OCI-LY7 (cell line): Measurements from ENCODE around the gene TADA2B. TPM values are rescaled to one million over a fixed set of nuclear protein-coding genes. Genes with fewer than 3 reads are reported as not detected.

Experiments
- Bru-seq: library from RNA; stranded (reverse); fragments of 400-500 nt; gene quantifications from one replicate; lab custom pipeline; 2021; lab: Mats Ljungman, UMichigan
- BruChase-seq, 2 experiments: library from RNA; stranded (reverse); fragments of 400-500 nt; gene quantifications; one replicate each; lab custom pipeline; 2021; lab: Mats Ljungman, UMichigan
- BruUV-seq: library from RNA; stranded (reverse); fragments of 400-500 nt; replicated peaks from 2 replicates; lab custom pipeline; 2021; lab: Mats Ljungman, UMichigan
- CTCF ChIA-PET: fragments of 300-600 bp; sonication (Branson Sonifier 250); formaldehyde crosslinking; loops from one replicate; lab custom pipeline; 2022; ENCODE audit warnings: antibody characterized with exemption; ENCODE audit not compliant: unreplicated experiment; lab: Charles Lee
- POLR2A ChIA-PET: fragments of 300-600 bp; sonication (Branson Sonifier 250); formaldehyde crosslinking; loops from one replicate; lab custom pipeline; 2022; ENCODE audit warnings: antibody characterized with exemption; lab: Charles Lee
- DNase-seq: peaks from one replicate; pipeline ENCODE4 v3.0.0-alpha.2; 2015; ENCODE audit warnings: low spot score
- H2AFZ ChIP-seq: fragments of 200-600 bp; sonication (generic), shearing (Covaris generic); 2 replicates; pipeline ENCODE4 v1.6.1; 2014; ENCODE audit warnings: mild to moderate bottlenecking, antibody characterized with exemption, low read length, moderate library complexity
- H3K27ac ChIP-seq: fragments of 200-600 bp; sonication (generic); 2 replicates; pipeline ENCODE4 v1.5.1; 2014; ENCODE audit warnings: mixed run types, low read depth, mild to moderate bottlenecking, moderate library complexity, low read length, inconsistent platforms; ENCODE audit not compliant: poor library complexity, severe bottlenecking
- H3K36me3 ChIP-seq: fragments of 200-600 bp; sonication (generic); 2 replicates; pipeline ENCODE4 v1.6.1; 2014; ENCODE audit warnings: mild to moderate bottlenecking, antibody characterized with exemption, low read length, moderate library complexity, mixed read lengths; ENCODE audit not compliant: insufficient read depth
- H3K4me1 ChIP-seq: fragments of 200-600 bp; sonication (generic); 2 replicates; pipeline ENCODE4 v1.5.1; 2014; ENCODE audit warnings: mild to moderate bottlenecking, low read length; ENCODE audit not compliant: insufficient read depth, poor library complexity, severe bottlenecking
- H3K4me2 ChIP-seq: fragments of 200-600 bp; sonication (generic); 2 replicates; pipeline ENCODE4 v1.6.1; 2014; ENCODE audit warnings: mild to moderate bottlenecking, low read length
- H3K4me3 ChIP-seq: fragments of 200-600 bp; sonication (generic); 2 replicates; pipeline ENCODE4 v1.5.1; 2014; ENCODE audit warnings: mild to moderate bottlenecking, low read depth, low read length; ENCODE audit not compliant: poor library complexity, severe bottlenecking
- H3K79me2 ChIP-seq: fragments of 200-600 bp; sonication (generic); 2 replicates; pipeline ENCODE4 v1.6.1; 2016; ENCODE audit warnings: low read depth, mild to moderate bottlenecking, low read length, moderate library complexity, mixed read lengths; ENCODE audit not compliant: insufficient read depth
- H3K9me2 ChIP-seq: fragments of 200-600 bp; sonication (generic); 2 replicates; pipeline ENCODE4 v1.6.1; 2016; ENCODE audit warnings: mild to moderate bottlenecking, low read length, mixed read lengths; ENCODE audit not compliant: insufficient read depth
- H3K9me3 ChIP-seq: fragments of 200-600 bp; sonication (generic); 2 replicates; pipeline ENCODE4 v1.6.1; 2014; ENCODE audit warnings: mild to moderate bottlenecking, mixed run types, low read length, mixed read lengths
- H4K20me1 ChIP-seq: fragments of 200-600 bp; sonication (generic); 2 replicates; pipeline ENCODE4 v1.6.1; 2014; ENCODE audit warnings: mild to moderate bottlenecking, antibody characterized with exemption, low read length, moderate library complexity, mixed read lengths; ENCODE audit not compliant: insufficient read depth
- CTCF ChIP-seq: fragments of 200-600 bp; sonication (generic); conservative IDR thresholded peaks from 2 replicates; pipeline ENCODE4 v1.5.1; 2014; ENCODE audit warnings: mild to moderate bottlenecking, antibody characterized with exemption, low read length, moderate library complexity, mixed read lengths
- EZH2phosphoT487 ChIP-seq: fragments of 200-600 bp; sonication (generic); IDR thresholded peaks from 2 replicates; pipeline ENCODE4 v1.6.1; 2018; ENCODE audit warnings: low read depth, borderline replicate concordance, mild to moderate bottlenecking, mixed run types, antibody characterized with exemption, low read length, moderate library complexity, mixed read lengths
- intact Hi-C: fragments of 100-400 bp; cut with micrococcal nuclease; formaldehyde crosslinking; loops from one replicate; pipeline ENCODE4 v1.10.0; 2022; ENCODE audit not compliant: unreplicated experiment
- long read RNA-seq: library from polyadenylated mRNA; stranded (forward); transcript quantifications from one replicate; pipeline ENCODE4 v2.0.0, GENCODE V29; 2022
- total RNA-seq, 2 experiments: library from RNA; depleted of rRNA in 1 of 2; stranded (reverse); fragments of >200 nt in 1 of 2; shearing (Covaris generic) in 1 of 2; gene quantifications; 2 replicates each; pipeline ENCODE4 v1.2.3, GENCODE V29; 2014 to 2022

TADA2B gene
- total RNA-seq (2014; rRNA removed; shearing (Covaris generic)) (9.9 and 12.8 TPM in 2 replicates), total RNA-seq (2022) (20.2 and 20.3 TPM in 2 replicates), Bru-seq, nascent RNA (percentile 61 among the genes with signal in this experiment), BruChase-seq, experiment 1, labeled RNA remaining after a 6-hour chase (percentile 64 among the genes with signal in this experiment), BruChase-seq, experiment 2, labeled RNA remaining after a 2-hour chase (percentile 81 among the genes with signal in this experiment)
- long read RNA-seq, full-length matches to known transcripts, result 70 of 77 reads
- long read RNA-seq, partial matches to known transcripts, result 0 of 77 reads
- long read RNA-seq, other reads (novel, unspliced or antisense), result 7 of 77 reads

DNA sequence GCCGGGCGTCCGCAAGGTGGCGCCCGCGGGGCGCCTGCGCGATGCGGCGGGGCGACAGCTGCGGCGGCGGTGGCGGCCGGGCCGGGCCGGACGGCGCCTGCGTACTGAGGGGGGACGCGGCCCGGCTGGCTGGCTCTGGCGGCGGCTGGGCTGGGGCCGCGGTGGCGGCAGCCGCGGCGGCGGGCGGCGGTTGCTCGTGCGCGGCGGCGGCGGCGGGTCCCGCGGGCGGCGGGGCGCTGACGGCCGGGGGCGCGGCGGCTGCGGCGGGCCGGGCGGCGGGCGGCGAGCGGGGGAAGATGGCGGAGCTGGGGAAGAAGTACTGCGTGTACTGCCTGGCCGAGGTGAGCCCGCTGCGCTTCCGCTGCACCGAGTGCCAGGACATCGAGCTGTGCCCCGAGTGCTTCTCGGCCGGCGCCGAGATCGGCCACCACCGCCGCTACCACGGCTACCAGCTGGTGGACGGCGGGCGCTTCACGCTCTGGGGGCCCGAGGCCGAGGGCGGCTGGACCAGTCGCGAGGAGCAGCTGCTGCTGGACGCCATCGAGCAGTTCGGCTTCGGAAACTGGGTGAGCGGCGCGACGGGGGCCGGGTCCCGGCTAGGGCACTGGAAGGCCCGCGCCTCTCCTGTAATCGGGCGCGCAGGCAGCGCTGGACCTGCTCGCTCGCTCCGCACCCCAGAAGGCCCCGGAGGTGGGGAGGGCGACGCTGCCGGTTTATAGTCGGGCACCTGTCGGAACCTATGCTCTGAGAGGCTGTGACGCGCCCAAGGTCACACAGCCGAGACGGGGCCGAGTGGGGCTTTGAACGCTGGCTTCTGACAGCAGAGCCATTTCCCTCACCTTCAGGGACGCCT is at the start of gene TADA2B:
Gene TADA2B, plus strand, starts transcription at position 89 of the 853 bp plus-strand sequence. Its CDS starts 208 bp downstream, at position 297.
- Histone ChIP-seq H3K9me2 (no peaks in the 10 kb centered on the region), H3K36me3 (no peaks in the 10 kb centered on the region), H2AFZ (peak within 1 kb of the TSS; percentile 86), H3K27ac (peak within 1 kb of the TSS; percentile 55), H3K4me3 (peak within 1 kb of the TSS; percentile 99), H3K4me2 (peak within 1 kb of the TSS; percentile 81), H3K79me2 (peaks cover 21% of the 10 kb centered on the region; the same call in 1 of the 2 replicates), H3K9me3 (no peaks in the 10 kb centered on the region), H4K20me1 (peaks cover 19% of the 10 kb centered on the region; the same call in 1 of the 2 replicates), H3K4me1 (peaks cover 37% of the 10 kb centered on the region)
- BruUV-seq, result no TSS peak
- POLR2A ChIA-PET, result interaction anchor here (0.8 to 1.9 kb wide), 5 partner anchors 14 to 300 kb away, joined by 3 to 7 read pairs (median 4); partner anchors contain the start of gene GRPEL1
- DNase-seq, result peak; percentile 68
- no peak for TF ChIP-seq CTCF
- no peak for TF ChIP-seq EZH2phosphoT487
- intact Hi-C loops, result loop anchor here (1.0 to 2.0 kb wide), 3 partner anchors 24 to 57 kb away; no protein-coding TSS in a partner anchor
- CTCF ChIA-PET, result interaction anchor here (1.1 to 1.2 kb wide), 2 partner anchors 26 to 27 kb away, joined by 3 to 5 read pairs; no protein-coding TSS in a partner anchor

DNA sequence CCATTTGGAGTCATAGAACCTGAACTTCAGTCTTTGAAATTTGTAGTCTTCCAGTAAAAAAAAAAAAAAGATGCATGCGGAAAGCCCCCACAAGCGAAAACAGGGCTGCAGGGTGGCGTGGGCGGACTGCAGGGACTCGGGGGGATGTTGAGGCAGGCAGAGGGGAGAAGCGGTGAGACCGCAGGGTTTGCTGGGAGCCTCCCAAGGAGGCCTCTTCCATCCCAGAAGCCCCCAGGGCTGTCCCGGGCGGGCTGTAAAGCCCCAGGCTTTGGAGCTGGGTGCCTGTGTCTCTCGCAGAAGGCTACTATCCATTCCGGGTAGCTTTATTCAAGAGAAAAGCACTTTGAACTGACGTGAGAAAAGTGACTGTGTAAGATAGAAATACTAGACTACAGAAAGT is 46.7 kb upstream of the TADA2B start:
- peaks cover 78% of the 10 kb centered on the region for H3K36me3 ChIP-seq
- H4K20me1 ChIP-seq, result no peaks in the 10 kb centered on the region
- no peaks in the 10 kb centered on the region for H3K4me1 ChIP-seq
- DNase-seq, result no peak
- intact Hi-C loops, result no loop called here
- no peaks in the 10 kb centered on the region for H3K9me2 ChIP-seq
- no peak overlapping the region for H3K4me3 ChIP-seq
- no peak overlapping the region for H3K27ac ChIP-seq
- no peak overlapping the region for H2AFZ ChIP-seq
- POLR2A ChIA-PET, result interaction anchor here (1.5 kb wide), 1 partner anchor 16 kb away, joined by 5 read pairs; no protein-coding TSS in a partner anchor
- BruUV-seq, result no TSS peak
- TF ChIP-seq CTCF (no peak), EZH2phosphoT487 (no peak)
- H3K4me2 ChIP-seq, result no peak overlapping the region
- CTCF ChIA-PET, result no interaction called here
- H3K79me2 ChIP-seq, result no peaks in the 10 kb centered on the region
- H3K9me3 ChIP-seq, result no peaks in the 10 kb centered on the region
